Measurements from ENCODE around the gene NDUFAB1. TPM values are rescaled to one million over a fixed set of nuclear protein-coding genes. Genes with fewer than 3 reads are reported as not detected.
"Not testable (repeated sequence)": the region's sequence is repeated elsewhere in the genome, so short reads cannot be mapped to it uniquely, and the experiment has no call there.

NDUFAB1 gene
- total RNA-seq, 1 donor from 2014 or later: 104 TPM

DNA sequence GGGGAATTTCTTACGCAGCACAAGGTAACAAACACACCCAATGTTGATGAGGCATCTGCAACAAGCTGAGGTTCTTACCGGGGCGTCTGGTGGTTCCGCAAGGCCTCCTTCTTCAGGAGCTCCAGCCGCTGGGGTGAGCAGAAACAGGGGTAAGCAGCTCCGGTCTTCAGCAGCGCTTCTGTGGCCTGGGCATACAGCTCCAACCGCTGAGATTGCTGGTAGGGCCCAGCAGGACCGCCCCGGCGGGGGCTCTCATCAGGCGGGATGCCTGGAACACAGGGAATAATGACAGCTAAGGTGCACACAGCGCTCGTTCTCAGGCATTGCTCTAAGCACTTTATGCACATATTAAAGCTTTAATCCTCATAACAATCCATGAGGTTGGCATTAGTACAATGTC, 51.7 kb downstream of the NDUFAB1 start:
- Mint-ChIP-seq H3K27me3 (ENCODE audit: low read depth) (no peaks in the 10 kb centered on the region), H3K36me3 (ENCODE audit: low read depth) (no peaks in the 10 kb centered on the region), H3K4me3 (no peak overlapping the region), H3K27ac (ENCODE audit: unreplicated experiment) (no peak overlapping the region), H3K4me1 (no peaks in the 10 kb centered on the region), H3K9me3 (no peaks in the 10 kb centered on the region)
- TF ChIP-seq CTCF (conservative IDR thresholded peaks at IDR 0.05): no peak
- no peak for DNase-seq (ENCODE audit: low read depth, low spot score)

DNA sequence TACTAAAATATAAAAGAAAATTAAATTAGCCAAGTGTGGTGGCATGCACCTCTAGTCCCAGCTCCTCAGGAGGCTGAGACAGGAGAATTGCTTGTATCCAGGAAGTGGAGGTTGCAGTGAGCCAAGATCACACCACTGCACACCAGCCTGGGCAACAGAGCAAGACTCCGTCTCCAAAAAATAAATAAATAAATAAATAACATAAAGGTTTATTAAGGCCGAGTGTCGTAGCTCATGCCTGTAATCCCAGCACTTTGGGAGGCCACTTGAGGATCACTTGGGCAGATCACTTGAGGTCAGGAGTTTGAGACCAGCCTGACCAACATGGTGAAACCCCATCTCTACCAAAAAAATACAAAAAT, 55.3 kb downstream of the NDUFAB1 start:
- not testable (repeated sequence) for H3K27me3 Mint-ChIP-seq (ENCODE audit: low read depth); H3K36me3 Mint-ChIP-seq (ENCODE audit: low read depth); DNase-seq (ENCODE audit: low read depth, low spot score); H3K4me1 Mint-ChIP-seq; H3K4me3 Mint-ChIP-seq; H3K27ac Mint-ChIP-seq (ENCODE audit: unreplicated experiment); H3K9me3 Mint-ChIP-seq

- DNase-seq (ENCODE audit: low read depth, low spot score): no peak
- Mint-ChIP-seq H3K27ac (ENCODE audit: unreplicated experiment) (no peak overlapping the region), H3K27me3 (ENCODE audit: low read depth) (no peaks in the 10 kb centered on the region), H3K4me1 (no peaks in the 10 kb centered on the region), H3K9me3 (no peaks in the 10 kb centered on the region), H3K4me3 (no peak overlapping the region), H3K36me3 (ENCODE audit: low read depth) (no peaks in the 10 kb centered on the region)
- TF ChIP-seq CTCF (conservative IDR thresholded peaks at IDR 0.05): no peak
These were observed 55.9 kb downstream of the NDUFAB1 start for GRCh38 chr16:23539984-23540816.

DNA sequence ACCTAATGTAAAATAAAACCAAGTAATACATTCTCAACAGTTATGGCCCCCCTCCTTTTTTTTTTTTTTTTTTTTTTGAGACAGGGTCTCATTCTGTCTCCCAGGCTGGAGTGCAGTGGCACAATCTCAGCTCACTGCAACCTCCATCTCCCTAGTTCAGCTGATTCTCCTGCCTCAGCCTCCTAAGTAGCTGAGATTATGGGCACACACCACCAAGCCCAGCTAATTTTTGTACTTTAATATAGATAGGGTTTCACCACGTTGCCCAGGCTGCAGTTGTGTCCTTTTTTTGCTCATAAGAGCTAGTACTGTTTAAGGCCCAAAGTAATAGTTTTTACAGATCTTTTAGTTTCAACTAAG, 57.2 kb downstream of the NDUFAB1 start:
- Mint-ChIP-seq H3K4me1 (no peaks in the 10 kb centered on the region), H3K4me3 (no peak overlapping the region), H3K36me3 (ENCODE audit: low read depth) (no peaks in the 10 kb centered on the region), H3K27ac (ENCODE audit: unreplicated experiment) (no peak overlapping the region), H3K27me3 (ENCODE audit: low read depth) (no peaks in the 10 kb centered on the region), H3K9me3 (no peaks in the 10 kb centered on the region)
- DNase-seq (ENCODE audit: low read depth, low spot score): no peak
- TF ChIP-seq CTCF (conservative IDR thresholded peaks at IDR 0.05): no peak

- H3K27ac Mint-ChIP-seq (ENCODE audit: unreplicated experiment): no peak overlapping the region
- TF ChIP-seq CTCF (conservative IDR thresholded peaks at IDR 0.05): no peak
- H3K4me1 Mint-ChIP-seq: no peaks in the 10 kb centered on the region
- no peak for DNase-seq (ENCODE audit: low read depth, low spot score)
- H3K9me3 Mint-ChIP-seq: no peaks in the 10 kb centered on the region
- no peak overlapping the region for H3K4me3 Mint-ChIP-seq
- no peaks in the 10 kb centered on the region for H3K27me3 Mint-ChIP-seq (ENCODE audit: low read depth)
- no peaks in the 10 kb centered on the region for H3K36me3 Mint-ChIP-seq (ENCODE audit: low read depth)
These were observed 58.7 kb downstream of the NDUFAB1 start for GRCh38 chr16:23537390-23537789.

GRCh38 chr16:23535901-23536300, 60.2 kb downstream of the NDUFAB1 start:
- Mint-ChIP-seq H3K9me3 (no peaks in the 10 kb centered on the region), H3K27me3 (ENCODE audit: low read depth) (no peaks in the 10 kb centered on the region), H3K4me3 (no peak overlapping the region), H3K36me3 (ENCODE audit: low read depth) (peaks cover 3% of the 10 kb centered on the region), H3K27ac (ENCODE audit: unreplicated experiment) (no peak overlapping the region), H3K4me1 (no peaks in the 10 kb centered on the region)
- DNase-seq (ENCODE audit: low read depth, low spot score): no peak
- no peak for TF ChIP-seq CTCF (conservative IDR thresholded peaks at IDR 0.05)

Data from neural crest cell (in vitro differentiated cells).